NCI-H2081 treated with DMSO at 0.1 percent for 48 hours (cell line): ENCODE measurements around the gene FRMD4A.

Experiments used
- DNase-seq: peaks from one replicate; lab custom pipeline; 2025; lab: John Stamatoyannopoulos, UW

The FRMD4A gene

DNA sequence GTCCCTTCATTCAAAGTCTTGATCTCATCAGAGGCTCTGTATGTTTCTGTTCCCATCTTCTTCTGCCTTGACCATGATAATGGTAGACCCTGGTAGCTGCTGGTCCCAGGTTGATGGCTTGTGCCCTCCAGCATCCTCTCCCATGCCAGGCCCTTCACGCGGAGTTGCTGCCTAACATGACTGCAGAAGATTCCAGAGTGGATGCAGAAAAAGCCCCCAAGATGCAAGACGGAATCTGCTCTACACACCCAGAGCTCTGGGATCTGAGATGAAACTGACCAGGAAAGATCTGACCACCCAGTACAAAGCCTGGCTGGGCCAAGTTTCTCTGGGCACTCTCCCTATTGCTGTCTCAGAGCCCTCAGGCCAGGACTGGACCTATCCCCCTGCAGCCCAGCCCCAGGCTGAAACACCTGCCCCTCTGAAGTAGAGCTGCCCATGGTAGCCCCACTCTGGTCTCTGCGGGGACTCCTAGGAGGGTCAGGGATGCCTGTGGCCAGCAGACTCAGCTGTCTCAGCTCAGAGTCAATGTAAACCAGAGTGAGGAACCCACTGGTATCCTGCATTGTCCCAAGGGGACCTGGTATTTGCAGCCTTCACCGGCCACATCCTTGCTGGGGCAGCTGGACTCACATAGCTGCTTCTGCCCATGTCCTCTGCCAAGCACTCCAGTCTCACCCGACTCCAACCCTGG lies 9.5 kb upstream of the FRMD4A start:
- DNase-seq: no peak

DNA sequence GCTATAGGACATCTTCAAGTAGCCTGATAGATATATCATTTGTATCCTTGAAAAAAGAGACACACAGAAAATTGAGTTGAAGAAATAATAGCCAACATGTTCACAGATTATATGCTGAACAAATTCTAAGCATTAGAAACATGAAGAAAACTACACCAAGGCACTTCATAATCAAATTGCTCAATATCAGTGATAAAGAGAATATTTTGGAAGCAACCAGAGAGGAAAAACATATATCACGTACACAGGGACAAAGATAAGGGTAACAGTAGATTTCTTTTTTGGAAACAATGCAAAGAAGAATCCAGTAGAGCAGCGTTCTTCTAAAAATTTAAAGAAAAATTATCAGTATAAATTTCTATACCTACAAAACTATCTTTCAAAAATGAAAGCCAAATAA lies 6.0 kb upstream of the FRMD4A start:
- no peak for DNase-seq

DNA sequence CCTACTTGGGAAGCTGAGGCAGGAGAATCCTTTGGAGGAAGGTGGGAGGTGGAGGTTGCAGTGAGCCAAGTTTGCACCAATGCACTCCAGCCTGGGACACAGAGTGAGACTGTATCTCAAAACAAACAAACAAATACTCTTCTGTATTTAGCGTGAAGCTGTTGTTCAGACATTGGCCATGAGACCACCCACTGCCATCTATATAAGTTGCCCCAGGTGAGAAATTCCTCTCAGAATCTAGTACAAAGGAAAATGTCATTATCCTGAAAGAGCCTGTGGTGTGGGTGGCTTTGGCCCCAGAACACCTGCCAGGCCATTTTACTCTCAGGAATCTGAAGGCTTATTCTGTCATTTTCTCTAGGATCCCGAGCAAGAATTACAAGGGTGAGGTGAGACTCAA lies 4.0 kb upstream of the FRMD4A start:
- DNase-seq: no peak

DNA sequence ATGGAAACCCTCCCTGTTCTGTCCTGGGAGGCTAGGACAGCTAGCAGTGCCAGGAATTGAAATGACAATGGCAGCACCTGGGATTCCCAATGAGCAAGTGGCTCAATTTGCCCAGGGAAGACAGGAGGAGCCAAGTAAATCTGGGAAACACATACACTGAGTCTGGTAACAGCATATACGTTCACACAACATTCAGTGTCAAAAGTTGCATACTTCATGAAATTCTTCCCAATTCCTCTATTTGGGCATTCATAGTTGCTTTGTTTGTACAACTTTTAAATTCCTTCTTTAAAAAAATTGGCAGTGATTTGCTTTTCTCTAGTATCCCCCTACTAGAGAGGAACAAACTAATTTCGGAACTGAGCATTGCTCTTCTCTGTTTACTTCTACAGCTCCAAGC lies 2.9 kb upstream of the FRMD4A start:
- no peak for DNase-seq

DNA sequence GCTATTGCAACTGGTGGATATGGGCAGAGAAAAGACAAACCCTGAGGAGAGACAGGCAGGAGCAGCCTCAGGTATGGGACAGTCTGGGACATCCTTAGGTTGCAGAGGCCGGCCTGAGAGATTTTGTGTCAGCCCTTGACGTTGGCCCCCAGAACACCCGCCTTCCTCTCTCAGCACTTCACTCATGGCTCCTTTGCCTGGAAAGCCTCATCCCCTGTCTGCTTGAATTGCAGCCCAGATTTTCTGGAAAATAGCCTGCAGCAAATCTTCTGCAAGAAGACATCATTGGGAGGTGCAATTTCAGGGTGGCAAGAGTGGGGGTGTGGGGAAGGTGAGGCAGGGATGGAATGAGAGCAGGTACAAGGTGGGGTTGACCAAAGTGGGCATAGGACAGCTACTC lies 2.2 kb upstream of the FRMD4A start:
- DNase-seq: no peak

DNA sequence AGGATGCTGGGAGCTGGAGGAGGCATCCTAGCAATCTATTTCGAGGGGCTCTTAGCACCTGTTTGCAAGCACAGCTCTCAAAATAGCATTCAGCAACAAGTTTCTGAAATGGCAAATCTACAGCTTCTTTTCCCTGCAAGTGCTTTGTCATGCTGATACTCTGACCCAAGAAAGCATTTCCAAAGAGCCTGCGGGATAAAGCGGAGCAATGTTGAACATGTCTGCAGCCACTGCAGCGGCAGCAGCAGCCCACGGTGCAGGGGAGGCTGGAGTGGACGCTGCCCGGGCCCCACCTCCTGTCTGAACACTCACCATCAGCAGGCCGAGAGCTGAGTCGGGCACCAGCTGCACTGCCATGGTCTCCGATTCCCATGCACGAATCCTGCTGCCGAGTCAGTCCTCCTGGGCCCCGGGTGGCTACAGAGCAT lies 964 bp downstream of the FRMD4A start:
- DNase-seq: no peak

DNA sequence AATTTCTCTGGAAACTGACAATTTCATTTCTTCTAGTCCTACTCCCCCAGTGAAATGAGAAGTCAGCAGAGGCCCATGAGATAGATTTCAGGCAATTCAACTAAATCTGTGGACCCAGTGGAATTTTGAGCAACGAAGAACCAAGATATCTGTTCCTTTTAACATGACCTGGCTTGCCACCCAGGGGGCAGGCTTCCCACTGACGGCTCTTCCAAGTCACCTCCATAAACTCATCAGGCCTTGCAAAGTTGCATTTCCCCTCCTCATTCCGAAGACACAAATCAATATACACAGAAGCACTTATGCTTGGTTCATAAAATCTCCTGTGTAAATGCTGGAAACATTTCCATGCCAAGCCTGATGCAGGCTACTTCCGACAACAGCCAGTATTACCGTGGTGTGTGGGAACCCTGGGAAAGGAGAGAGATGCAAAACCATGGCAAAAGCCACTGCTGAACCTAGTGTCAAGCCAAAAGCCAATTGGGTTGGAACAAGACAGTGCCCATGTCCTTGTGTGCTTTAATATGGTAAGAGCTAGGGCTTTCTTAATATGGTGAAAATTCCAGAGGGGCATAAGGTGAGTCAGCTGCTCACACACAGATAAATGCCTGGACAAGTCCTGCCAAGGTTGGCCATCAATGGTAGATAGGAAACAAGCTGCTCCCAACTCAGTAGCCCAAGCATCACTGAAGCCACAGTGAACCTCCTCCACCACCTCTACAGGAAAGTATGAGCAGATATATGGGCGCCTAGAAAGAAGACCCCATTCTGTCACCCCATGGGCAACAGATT lies 1.6 kb downstream of the FRMD4A start:
- DNase-seq: no peak

DNA sequence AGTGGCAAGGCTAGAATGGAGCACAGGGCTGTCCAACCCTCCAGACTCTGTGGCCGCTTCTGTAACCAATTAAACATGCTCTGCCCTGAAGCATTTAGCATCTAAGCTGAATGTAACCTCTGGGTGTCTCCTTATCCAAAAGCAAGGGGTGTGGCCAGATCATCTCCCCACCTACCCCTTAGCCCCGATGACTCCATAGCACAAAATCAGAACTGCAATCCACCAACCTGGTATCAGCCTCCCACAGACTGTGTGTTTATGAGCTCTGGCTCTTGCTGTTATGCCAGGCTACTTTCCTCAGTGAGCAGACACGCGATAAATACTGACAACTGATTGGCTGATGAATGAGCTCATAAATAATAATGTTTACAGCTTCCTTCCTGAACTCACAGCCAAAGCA lies 3.2 kb downstream of the FRMD4A start:
- DNase-seq: no peak

DNA sequence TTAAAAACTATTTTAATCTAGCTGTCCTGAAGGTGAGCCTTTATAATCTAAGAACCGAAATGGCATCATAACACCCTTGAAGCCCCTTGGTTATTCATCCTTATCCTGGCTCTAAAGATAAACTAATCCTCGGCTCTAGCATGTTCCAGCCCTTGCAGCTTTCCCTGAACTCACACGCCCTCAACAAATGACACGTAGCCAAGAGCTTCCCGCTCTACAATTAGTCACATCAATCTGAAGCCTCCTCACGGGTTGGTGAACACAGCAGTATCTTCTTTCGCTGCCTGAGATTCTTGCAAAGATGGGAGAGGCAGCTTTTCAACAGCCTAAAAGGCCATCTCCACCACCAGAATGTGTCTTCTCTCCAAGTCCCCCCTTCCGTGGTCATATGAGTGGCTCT lies 4.1 kb downstream of the FRMD4A start:
- DNase-seq: no peak

DNA sequence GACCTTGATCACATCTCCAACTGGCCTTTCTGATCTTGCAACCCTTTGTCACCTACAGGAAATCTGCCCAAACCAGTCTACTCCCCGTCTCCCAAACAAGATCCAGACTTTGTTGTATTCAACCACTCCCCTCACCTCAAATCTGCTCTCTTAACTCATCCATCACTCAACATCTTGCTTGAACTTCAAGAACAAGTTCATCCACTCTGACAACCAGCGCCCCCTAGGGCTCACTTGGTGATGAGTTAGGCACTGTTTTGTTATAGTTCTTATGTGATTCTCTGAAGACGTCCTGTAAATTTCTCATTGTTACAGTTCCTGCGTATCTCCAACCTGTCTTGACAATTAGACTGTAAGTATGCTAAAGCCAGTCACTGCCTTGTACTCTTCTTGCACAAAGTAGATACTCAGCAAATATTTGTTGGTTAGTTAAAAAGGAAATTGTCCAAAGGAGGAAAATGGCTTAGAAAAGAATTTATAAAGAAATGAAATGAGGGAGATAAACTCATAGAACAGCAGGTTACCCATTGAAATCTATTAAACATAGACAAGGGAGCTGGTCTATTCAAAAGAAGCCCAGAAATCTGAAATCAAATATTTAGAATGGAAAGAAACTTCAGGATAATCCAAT lies 5.3 kb downstream of the FRMD4A start:
- no peak for DNase-seq

DNA sequence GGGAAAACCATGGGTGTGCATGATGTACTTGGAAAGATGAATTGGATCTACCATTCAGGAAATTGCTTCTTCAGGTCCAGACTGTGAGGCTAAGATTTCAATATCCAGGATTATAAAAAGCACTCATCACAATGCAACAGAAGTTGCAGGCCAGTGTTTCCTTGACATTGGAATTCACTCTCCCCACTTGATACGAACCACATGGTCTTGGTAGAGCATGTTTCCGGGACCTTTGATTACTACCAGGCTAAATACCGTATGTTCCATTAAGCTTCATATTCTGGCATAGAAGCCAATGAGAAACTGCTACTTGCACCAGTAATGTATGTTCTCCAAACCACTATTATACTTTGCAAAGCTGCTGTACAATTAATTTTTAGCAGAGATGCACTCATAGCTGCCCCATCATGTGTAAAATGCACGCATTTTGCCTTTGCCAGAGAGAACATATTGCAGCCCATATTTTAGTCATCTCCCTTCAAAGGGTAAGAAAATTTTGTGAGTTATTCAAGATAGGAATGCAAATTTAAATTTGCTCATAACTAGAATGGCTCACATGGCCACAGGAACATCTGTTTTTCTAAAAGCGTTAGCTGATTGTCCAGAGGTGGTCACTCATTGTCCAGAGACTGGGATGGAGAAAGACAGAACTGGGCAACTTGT lies 8.1 kb downstream of the FRMD4A start:
- no peak for DNase-seq

DNA sequence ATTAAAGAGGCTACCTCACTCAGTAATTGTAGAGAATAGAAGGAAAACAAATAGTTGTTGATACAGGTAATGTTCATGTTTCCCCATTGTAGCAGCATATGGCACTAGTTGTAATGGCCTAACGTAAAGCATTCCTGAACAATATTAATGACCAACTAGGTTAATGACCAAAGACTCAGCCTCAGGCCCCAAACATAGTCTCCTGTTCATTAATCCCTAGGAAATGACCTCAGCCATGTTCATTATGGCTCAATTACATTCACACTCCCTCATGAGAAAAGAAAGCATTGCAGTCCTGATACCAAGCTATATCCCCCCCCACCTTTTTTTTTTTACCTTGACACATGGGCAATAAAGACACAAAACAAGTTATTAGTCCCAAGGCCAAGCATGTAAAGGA lies 12.7 kb downstream of the FRMD4A start:
- no peak for DNase-seq

DNA sequence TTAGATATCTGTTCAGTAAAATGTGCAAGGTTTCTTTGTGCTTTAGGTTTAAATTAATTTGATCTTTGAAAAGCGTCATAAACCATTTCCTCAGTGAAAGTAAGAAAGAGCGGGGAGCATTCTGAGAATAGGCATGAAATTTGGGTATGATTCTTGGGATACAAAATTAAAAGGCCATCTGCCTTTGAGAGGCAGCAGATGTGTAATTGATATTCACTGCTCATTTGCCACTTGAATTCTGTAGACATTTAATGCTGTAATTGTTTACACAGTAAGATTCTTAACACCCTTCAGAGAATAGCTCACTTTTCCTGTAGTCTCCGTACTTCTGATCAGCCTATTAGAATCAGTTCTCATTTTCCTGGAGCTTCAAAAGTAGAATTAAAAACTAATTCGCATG lies 18.7 kb downstream of the FRMD4A start:
- DNase-seq: no peak

DNA sequence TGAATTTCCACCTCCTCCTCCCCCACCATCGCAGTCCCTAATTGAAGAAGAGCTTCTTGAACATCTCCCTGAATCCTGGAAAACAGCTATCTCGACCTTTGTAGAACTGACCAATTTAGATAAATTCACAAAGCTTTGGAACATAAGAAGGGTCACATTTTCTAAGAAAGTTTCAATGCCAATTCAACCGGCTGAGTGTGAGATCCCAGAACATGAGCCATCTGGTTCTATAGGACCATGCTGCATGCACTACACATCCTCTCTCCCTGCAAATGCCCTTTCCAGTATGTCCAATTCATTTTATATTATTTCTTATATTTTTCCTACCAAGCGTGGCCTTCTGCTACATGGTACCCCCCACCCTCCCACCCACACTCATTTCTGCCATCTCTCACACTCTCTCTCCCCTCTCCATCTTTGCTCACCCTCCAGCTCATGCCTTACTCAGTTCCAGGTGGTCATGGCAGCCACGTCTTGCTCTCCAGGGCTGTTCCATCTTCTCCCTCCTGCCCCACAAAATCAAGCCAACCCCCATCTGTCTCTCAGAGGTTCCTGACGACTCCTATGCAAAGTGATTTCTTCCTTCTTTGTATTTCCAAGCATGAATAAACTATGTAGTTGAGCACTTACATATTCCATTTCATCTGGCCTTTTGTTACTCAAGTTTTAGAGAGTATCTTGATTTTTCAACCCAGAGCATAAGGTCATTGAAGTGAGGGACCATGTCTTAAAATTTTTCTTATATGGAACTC lies 19.3 kb downstream of the FRMD4A start:
- DNase-seq: no peak

DNA sequence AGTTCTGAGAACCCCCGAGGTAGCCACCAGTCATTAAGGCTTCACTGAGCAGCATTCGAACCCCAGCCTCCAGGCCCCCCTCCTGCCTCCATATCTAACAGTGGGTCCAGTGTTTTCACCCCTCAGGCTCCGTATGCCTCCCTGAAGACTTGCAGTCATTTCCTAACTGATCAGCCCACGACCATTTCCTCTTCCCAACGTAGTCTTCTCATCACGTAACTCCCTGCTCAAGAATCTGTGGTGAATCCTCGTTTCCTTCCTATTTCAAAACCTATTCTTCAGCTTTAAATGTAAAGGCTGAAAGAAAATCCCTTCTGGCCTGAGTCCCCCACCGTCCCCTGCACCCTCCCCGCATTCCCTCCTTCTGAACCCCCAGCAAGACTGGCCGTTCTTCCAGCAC lies 21.1 kb downstream of the FRMD4A start:
- no peak for DNase-seq

DNA sequence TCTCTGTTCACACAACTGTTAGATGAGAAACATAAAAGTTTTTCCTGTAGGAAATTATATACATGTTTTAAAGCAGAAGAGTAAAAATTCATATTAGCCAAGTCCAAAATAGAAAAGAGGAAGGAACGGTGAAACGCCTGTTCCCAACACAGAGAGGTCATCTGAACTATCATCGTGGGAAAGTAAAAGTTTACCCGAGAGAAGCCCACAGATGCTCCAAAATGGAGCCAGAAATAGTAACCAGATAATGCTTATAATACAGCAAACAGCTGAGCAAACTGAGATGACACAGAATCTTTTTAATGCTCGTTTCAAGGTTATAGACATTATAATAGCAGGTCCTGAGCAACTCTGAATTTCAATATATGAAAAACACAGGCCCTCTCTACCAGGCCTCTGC lies 24.5 kb downstream of the FRMD4A start:
- no peak for DNase-seq

DNA sequence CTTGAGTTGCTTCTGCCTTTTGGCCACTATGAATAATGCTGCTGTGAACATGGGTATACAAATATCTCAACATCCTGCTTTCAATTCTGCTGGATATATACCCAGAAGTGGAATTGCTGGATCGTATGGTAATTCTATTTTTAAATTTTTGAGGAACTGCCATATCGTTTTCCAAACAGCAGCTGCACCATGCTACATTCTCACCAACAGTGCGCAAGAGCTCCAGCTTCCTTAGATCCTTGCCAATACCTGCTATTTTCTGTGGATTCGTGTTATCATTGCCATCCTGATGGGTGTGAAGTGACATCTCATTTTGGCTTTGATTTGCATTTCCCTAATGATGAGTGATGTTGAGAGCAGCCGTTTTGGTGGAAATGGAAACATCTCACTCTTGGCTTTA lies 26.7 kb downstream of the FRMD4A start:
- DNase-seq: no peak

DNA sequence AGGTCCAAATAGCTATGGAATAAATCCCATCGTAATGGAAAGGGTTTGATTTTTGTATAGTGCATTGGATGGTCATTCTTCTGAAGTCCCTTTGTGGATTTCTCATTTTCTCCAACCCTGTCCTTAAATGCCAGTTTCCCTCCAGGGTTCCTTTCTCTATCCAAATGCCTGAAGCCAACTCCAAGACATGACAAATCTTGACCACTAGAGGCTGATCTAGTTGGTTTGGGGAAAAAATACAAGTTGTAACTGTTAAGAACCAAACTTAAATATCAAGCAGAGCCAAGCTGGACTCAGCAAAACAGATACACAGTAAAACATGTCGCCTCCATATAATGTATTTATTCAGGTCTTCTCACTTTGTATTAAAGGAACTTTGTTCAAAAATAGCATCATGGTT lies 28.7 kb downstream of the FRMD4A start:
- no peak for DNase-seq

DNA sequence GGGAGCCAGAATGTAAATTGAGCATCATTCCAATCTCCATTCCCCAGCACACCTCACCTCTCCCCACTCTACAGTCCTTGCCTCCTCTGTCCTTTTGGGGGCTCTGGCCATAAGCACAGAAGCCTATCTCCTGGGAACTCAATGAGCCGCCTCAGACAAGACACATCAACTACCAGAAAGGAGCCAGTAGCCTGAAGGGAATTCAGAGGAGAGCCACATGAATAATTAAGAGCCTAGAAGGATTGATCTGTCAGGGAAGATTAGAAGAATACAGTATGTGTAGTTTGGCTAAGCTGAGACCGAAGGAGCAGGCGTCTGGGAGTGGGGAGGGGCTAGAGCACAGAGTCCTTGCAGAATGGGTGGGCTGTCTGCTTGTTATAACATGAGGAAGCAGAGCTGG lies 31.2 kb downstream of the FRMD4A start:
- no peak for DNase-seq

DNA sequence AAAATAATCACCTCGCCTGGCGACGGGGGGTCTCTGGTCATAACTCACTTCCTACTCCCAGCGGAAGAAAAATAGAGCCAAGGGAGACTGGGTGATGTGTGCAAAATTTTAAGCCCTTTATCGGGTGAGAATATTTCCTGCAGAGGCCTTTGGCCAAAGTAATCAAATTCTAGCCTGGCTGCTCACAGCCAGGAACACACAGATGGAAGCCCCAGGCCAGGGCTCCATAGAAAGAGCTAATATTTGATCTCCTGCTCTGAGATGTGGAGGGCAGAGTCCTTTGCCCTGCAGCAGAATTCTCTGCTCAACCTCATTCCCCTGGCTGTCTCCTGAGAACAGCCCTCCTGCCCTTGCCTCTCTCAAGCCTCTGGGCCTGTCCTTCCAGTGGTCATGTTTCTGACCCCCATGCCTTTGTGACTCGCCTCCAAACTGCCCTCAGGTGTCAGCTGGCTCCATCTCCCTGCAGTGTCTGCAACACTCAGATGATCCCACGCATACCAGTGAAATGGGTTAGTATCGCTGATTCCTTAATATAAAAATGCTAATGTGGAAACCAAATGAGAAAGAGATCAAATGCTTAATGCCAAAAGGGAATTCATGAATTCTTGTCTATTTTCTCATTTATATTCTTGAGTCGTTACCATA lies 34.5 kb downstream of the FRMD4A start:
- DNase-seq: no peak

DNA sequence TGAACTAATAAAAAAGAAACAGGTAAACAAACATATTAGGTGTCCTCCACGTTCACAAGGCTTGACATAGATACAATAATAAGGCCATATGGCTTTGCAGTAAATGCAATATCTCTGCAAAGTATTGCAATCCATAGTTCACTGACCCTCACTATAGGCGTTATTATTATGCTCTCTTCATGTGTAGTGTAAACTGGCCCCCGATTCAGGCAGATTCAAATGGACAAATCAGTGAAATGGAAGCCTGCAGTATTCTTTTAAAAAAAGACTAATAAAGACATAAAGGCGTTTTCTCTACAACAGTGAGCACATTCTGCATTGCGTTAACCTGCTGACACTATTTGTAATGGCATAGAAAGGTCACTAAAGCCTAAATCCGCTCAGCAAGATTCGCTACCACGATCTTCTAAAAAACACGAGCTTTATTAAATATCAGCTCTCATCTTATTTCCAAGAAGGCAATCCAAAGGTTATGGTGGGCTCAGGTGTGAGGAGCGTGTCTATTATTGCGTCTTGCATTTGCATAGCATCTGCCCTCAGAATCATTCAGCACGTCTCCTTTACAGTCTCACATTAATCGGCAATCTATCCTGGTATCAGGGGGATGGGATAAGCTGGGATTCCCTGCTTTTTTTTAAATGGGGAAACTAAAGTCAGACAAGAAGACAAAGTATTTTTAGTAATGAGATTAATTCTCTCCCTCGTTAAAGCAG lies 36.2 kb downstream of the FRMD4A start:
- no peak for DNase-seq
